Brain microvascular endothelial cell (primary cell): ENCODE measurements around the gene CNOT6.
"Not testable (repeated sequence)": the region's sequence is repeated elsewhere in the genome, so short reads cannot be mapped to it uniquely, and the experiment has no call there.

ENCODE experiments used
- DNase-seq: peaks from one replicate; pipeline ENCODE4 v3.0.0-alpha.2; 2020
- H3K27ac ChIP-seq: fragments of 250-450 bp; sonication (Bioruptor Pico); 2 replicates; pipeline ENCODE4 v1.5.1; 2020; ENCODE audit warnings: mild to moderate bottlenecking, moderate library complexity
- H3K27me3 ChIP-seq: fragments of 250-450 bp; sonication (Bioruptor Pico); replicated peaks from 2 replicates; pipeline ENCODE4 v1.5.1; 2020; ENCODE audit warnings: mild to moderate bottlenecking
- H3K36me3 ChIP-seq: fragments of 250-450 bp; sonication (Bioruptor Pico); replicated peaks from 2 replicates; pipeline ENCODE4 v1.5.1; 2020; ENCODE audit warnings: mild to moderate bottlenecking
- H3K4me3 ChIP-seq: 2 replicates; pipeline ENCODE4 v1.5.1; 2011; ENCODE audit warnings: low read depth, mild to moderate bottlenecking, control low read depth, low read length, moderate library complexity
- CTCF ChIP-seq: IDR thresholded peaks from 2 replicates; pipeline ENCODE4 v1.5.1; 2011; ENCODE audit warnings: low read depth, mild to moderate bottlenecking, moderate library complexity, low read length, control low read depth, inconsistent platforms; ENCODE audit errors: missing control alignments
- in situ Hi-C: cut with HindIII; loops from 2 replicates; pipeline ENCODE4 v1.10.0; 2017; ENCODE audit warnings: low sequenced_read_pairs, low pct_ligation_motif_present

Gene CNOT6

GRCh38 chr5:180460834-180461233 lies 33.3 kb upstream of the CNOT6 start:
- in situ Hi-C loops = no loop called here
- no peak overlapping the region for H3K4me3 ChIP-seq
- H3K36me3 ChIP-seq = no peaks in the 10 kb centered on the region
- no peak for TF ChIP-seq CTCF
- no peak for DNase-seq
- H3K27me3 ChIP-seq = no peaks in the 10 kb centered on the region
- H3K27ac ChIP-seq = no peak overlapping the region

- H3K27ac ChIP-seq = no peak overlapping the region
- no peak for TF ChIP-seq CTCF
- in situ Hi-C loops = no loop called here
Measured at GRCh38 chr5:180461303-180461702, 32.9 kb upstream of the CNOT6 start.

GRCh38 chr5:180463216-180463900 lies 30.8 kb upstream of the CNOT6 start:
- no peak for DNase-seq
- Histone ChIP-seq H3K27me3 (no peaks in the 10 kb centered on the region), H3K4me3 (no peak overlapping the region), H3K36me3 (no peaks in the 10 kb centered on the region), H3K27ac (no peak overlapping the region)
- TF ChIP-seq CTCF = no peak
- in situ Hi-C loops = no loop called here

More at GRCh38 chr5:180461303-180461702, 32.9 kb upstream of the CNOT6 start:
- Histone ChIP-seq H3K27me3 (no peaks in the 10 kb centered on the region), H3K4me3 (no peak overlapping the region), H3K36me3 (no peaks in the 10 kb centered on the region)
- no peak for DNase-seq

- H3K27ac ChIP-seq = no peak overlapping the region
- DNase-seq = no peak
- no peaks in the 10 kb centered on the region for H3K27me3 ChIP-seq
- in situ Hi-C loops = no loop called here
- H3K36me3 ChIP-seq = no peaks in the 10 kb centered on the region
- TF ChIP-seq CTCF = no peak
- H3K4me3 ChIP-seq = no peak overlapping the region
Measured at GRCh38 chr5:180463916-180464602, 30.1 kb upstream of the CNOT6 start.

GRCh38 chr5:180464603-180464970 lies 29.6 kb upstream of the CNOT6 start:
- no peaks in the 10 kb centered on the region for H3K36me3 ChIP-seq
- no peak overlapping the region for H3K4me3 ChIP-seq
- in situ Hi-C loops = no loop called here
- TF ChIP-seq CTCF = no peak
- H3K27me3 ChIP-seq = no peaks in the 10 kb centered on the region
- no peak for DNase-seq
- no peak overlapping the region for H3K27ac ChIP-seq

- DNase-seq, in situ Hi-C loops, H3K27me3 ChIP-seq, H3K27ac ChIP-seq, H3K4me3 ChIP-seq, H3K36me3 ChIP-seq: not testable (repeated sequence)
Measured at GRCh38 chr5:180465052-180465451, 29.1 kb upstream of the CNOT6 start.
